GM12878 (cell line): ENCODE data around the gene CFAP90. TPM values are rescaled to one million over a fixed set of nuclear protein-coding genes. Genes with fewer than 3 reads are reported as not detected.

Experiments
- ATAC-seq: fragments of 200-7000 bp; cut with Tn5 transposase; 3 replicates; pipeline ENCODE4 v1.9.1; 2020; ENCODE audit warnings: mild to moderate bottlenecking, moderate library complexity
- BruUV-seq: library from RNA; stranded (reverse); fragments of 400-500 nt; replicated peaks from 2 replicates; lab custom pipeline; 2021; lab: Mats Ljungman, UMichigan
- CTCF ChIA-PET: fragments of 300-600 bp; sonication (Branson Sonifier 250); formaldehyde crosslinking; extraction: SDS; loops from one replicate; lab custom pipeline; 2021; ENCODE audit warnings: inconsistent platforms; lab: Yijun Ruan, JAX
- POLR2A ChIA-PET: fragments of 350-600 bp; formaldehyde crosslinking; extraction: SDS; loops from one replicate; lab custom pipeline; 2021; ENCODE audit warnings: inconsistent platforms; lab: Charles Lee
- RAD21 ChIA-PET: fragments of 300-600 bp; sonication (Branson Sonifier 250); formaldehyde crosslinking; loops from one replicate; lab custom pipeline; 2023; ENCODE audit warnings: antibody characterized with exemption; ENCODE audit not compliant: unreplicated experiment; lab: Charles Lee
- SMC1A ChIA-PET: fragments of 300-600 bp; sonication (Branson Sonifier 250); formaldehyde crosslinking; loops from one replicate; lab custom pipeline; 2023; ENCODE audit not compliant: unreplicated experiment, uncharacterized antibody; lab: Charles Lee
- DNase-seq: peaks from one replicate; pipeline ENCODE4 v3.0.0-alpha.2; 2011; ENCODE audit warnings: low read depth, low spot score
- FAIRE-seq: peaks from 3 replicates; lab custom pipeline; 2011; peaks lifted over from hg19 to GRCh38; lab: Jason Lieb, UNC
- H2AFZ ChIP-seq: 2 replicates; pipeline ENCODE4 v1.6.0; 2011; ENCODE audit warnings: low read depth, low read length, control low read depth; ENCODE audit not compliant: control insufficient read depth
- H3K27ac ChIP-seq: 2 replicates; pipeline ENCODE4 v1.5.1; 2011; ENCODE audit warnings: control low read depth; ENCODE audit not compliant: control insufficient read depth, insufficient read depth
- H3K27me3 ChIP-seq, 2 experiments: replicated peaks in 1 of 2; 2 replicates each; pipeline versions ENCODE4 v1.6.0 to v1.6.1; 2011; ENCODE audit warnings: low read length in 1 of 2; ENCODE audit not compliant: control insufficient read depth in 2 of 2, insufficient read depth in 2 of 2
- H3K36me3 ChIP-seq, 2 experiments: 2 replicates each; pipeline ENCODE4 v1.5.1; 2011; ENCODE audit warnings: low read length in 1 of 2; ENCODE audit not compliant: control insufficient read depth in 2 of 2, insufficient read depth in 2 of 2
- H3K4me1 ChIP-seq: 2 replicates; pipeline ENCODE4 v1.6.1; 2011; ENCODE audit warnings: mild to moderate bottlenecking, low read length, moderate library complexity, mixed read lengths; ENCODE audit not compliant: control insufficient read depth, insufficient read depth
- H3K4me2 ChIP-seq: 2 replicates; pipeline ENCODE4 v1.6.0; 2011; ENCODE audit warnings: control low read depth; ENCODE audit not compliant: control insufficient read depth, insufficient read depth
- H3K4me3 ChIP-seq: fragments of 200-600 bp; sonication (generic); 2 replicates; pipeline ENCODE4 v1.5.1; 2016
- H3K79me2 ChIP-seq: 2 replicates; pipeline ENCODE4 v1.6.0; 2011; ENCODE audit warnings: low read length; ENCODE audit not compliant: control insufficient read depth, insufficient read depth
- H3K9ac ChIP-seq: 2 replicates; pipeline ENCODE4 v1.8.0; 2011; ENCODE audit warnings: low read length, control low read depth, mixed read lengths; ENCODE audit not compliant: control insufficient read depth, insufficient read depth
- H3K9me3 ChIP-seq: replicated peaks from 3 replicates; pipeline ENCODE4 v1.5.1; 2011; ENCODE audit warnings: mild to moderate bottlenecking, low read length; ENCODE audit not compliant: control insufficient read depth, insufficient read depth
- H4K20me1 ChIP-seq: 2 replicates; pipeline ENCODE4 v1.6.0; 2011; ENCODE audit not compliant: control insufficient read depth, insufficient read depth
- ATF7 ChIP-seq: fragments of 450-650 bp; IDR thresholded peaks from 2 replicates; pipeline ENCODE4 v1.6.1; 2016; ENCODE audit warnings: low read depth, mild to moderate bottlenecking
- BHLHE40 ChIP-seq, 2 experiments: fragments of 450-650 bp in 1 of 2; IDR thresholded peaks; 2 replicates each; pipeline ENCODE4 v1.6.1; 2011 to 2017; ENCODE audit warnings: low read depth in 2 of 2, borderline replicate concordance in 1 of 2, improper control_type of control experiment in 1 of 2, low read length in 1 of 2, mild to moderate bottlenecking in 1 of 2
- CEBPZ ChIP-seq: fragments of 150-350 bp; IDR thresholded peaks from 2 replicates; pipeline ENCODE4 v1.6.1; 2016; ENCODE audit warnings: low read depth, low read length
- E4F1 ChIP-seq: fragments of 450-650 bp; IDR thresholded peaks from 2 replicates; pipeline ENCODE4 v1.6.1; 2018; ENCODE audit warnings: borderline replicate concordance, mild to moderate bottlenecking; ENCODE audit not compliant: partially characterized antibody
- EED ChIP-seq: sonication (generic); IDR thresholded peaks from 2 replicates; pipeline ENCODE4 v1.6.1; 2016; ENCODE audit warnings: antibody characterized with exemption, low read depth
- IRF3 ChIP-seq: fragments of 450-650 bp; IDR thresholded peaks from 2 replicates; pipeline ENCODE4 v1.6.1; 2014; ENCODE audit warnings: mild to moderate bottlenecking
- MAX ChIP-seq: IDR thresholded peaks from 2 replicates; pipeline ENCODE4 v1.6.1; 2012; ENCODE audit warnings: low read depth, low read length, improper control_type of control experiment
- MEF2A ChIP-seq: IDR thresholded peaks from 2 replicates; pipeline ENCODE4 v1.6.1; 2011; ENCODE audit warnings: low read depth, mild to moderate bottlenecking, low read length, moderate library complexity; ENCODE audit not compliant: insufficient read depth
- NFYA ChIP-seq: IDR thresholded peaks from 2 replicates; pipeline ENCODE4 v1.6.1; 2011; ENCODE audit warnings: low read depth, mild to moderate bottlenecking, low read length, improper control_type of control experiment, borderline replicate concordance
- PML ChIP-seq: IDR thresholded peaks from 2 replicates; pipeline ENCODE4 v1.6.1; 2012; ENCODE audit warnings: low read length, inconsistent platforms
- RAD21 ChIP-seq: IDR thresholded peaks from 2 replicates; pipeline ENCODE4 v1.6.1; 2011; ENCODE audit warnings: mild to moderate bottlenecking, low read depth, low read length, moderate library complexity; ENCODE audit not compliant: insufficient read depth
- SREBF1 ChIP-seq: IDR thresholded peaks from 2 replicates; pipeline ENCODE4 v1.6.1; 2012; ENCODE audit warnings: mild to moderate bottlenecking, low read length
- STAT3 ChIP-seq: IDR thresholded peaks from 2 replicates; pipeline ENCODE4 v1.6.1; 2011; ENCODE audit warnings: low read depth, low read length, improper control_type of control experiment
- ZBTB4 ChIP-seq: fragments of 450-650 bp; formaldehyde crosslinking; IDR thresholded peaks from 2 replicates; pipeline ENCODE4 v1.4.0; 2022; ENCODE audit warnings: mild to moderate bottlenecking, moderate library complexity
- WGBS: methylation state at CpG from one replicate; pipeline ENCODE4 v1.1.6; 2016; ENCODE audit warnings: low lambda C conversion rate; ENCODE audit not compliant: insufficient replicate concordance, insufficient coverage; ENCODE audit errors: missing lambda C conversion rate; 5-methylcytosine and 5-hydroxymethylcytosine counted together
- in situ Hi-C: fragments of 300-500 bp; cut with MboI; formaldehyde crosslinking; loops from 9 replicates; pipeline ENCODE4 v1.14.3; 2018; ENCODE audit warnings: mixed read lengths
- intact Hi-C: fragments of 100-400 bp; cut with micrococcal nuclease; formaldehyde crosslinking; loops from one replicate; pipeline ENCODE4 v1.14.2; 2022; ENCODE audit not compliant: unreplicated experiment
- polyA plus RNA-seq, 11 experiments: library from polyadenylated mRNA; depleted of rRNA in 4 of 11; unstranded in 6 of 11; stranded (reverse) in 5 of 11; fragments of >200 nt; fragmentation: Nextera tagmentation in 4 of 11; fragmentation: Illumina TruSeq in 1 of 11; extraction: Ambion mirVana in 4 of 11; extraction: Trizol in 1 of 11; gene quantifications; 1 replicate in 1 of 11; 2 replicates in 10 of 11; pipeline versions ENCODE4 v1.2.1 to v1.2.3, GENCODE V29; 2011 to 2016; ENCODE audit warnings: inconsistent platforms in 2 of 11, missing spikeins in 2 of 11, low read depth in 1 of 11
- total RNA-seq, 4 experiments: library from RNA; depleted of rRNA in 3 of 4; stranded (reverse); fragments of >200 nt in 3 of 4; fragmentation: Illumina TruSeq in 1 of 4; extraction: Trizol in 1 of 4; gene quantifications; 2 replicates each; pipeline versions ENCODE4 v1.2.1 to v1.2.3, GENCODE V29; 2013 to 2021

Gene CFAP90
- total and polyA plus RNA-seq, 10 of the 15 experiments (the other 5 are each of a cell fraction or from before 2014, with no cell fraction given): not detected

GRCh38 chr5:7813576-7813975 is 37.4 kb downstream of the CFAP90 start:
- Histone ChIP-seq H3K9me3 (no peaks in the 10 kb centered on the region; the same call in 2 of the 3 replicates), H4K20me1 (no peaks in the 10 kb centered on the region), H3K4me2 (no peak overlapping the region), H2AFZ (no peak overlapping the region), H3K27me3 (no peaks in the 10 kb centered on the region), H3K27ac (no peak overlapping the region), H3K9ac (no peak overlapping the region), H3K36me3 (no peaks in the 10 kb centered on the region), H3K79me2 (no peaks in the 10 kb centered on the region), H3K4me1 (peaks cover 5% of the 10 kb centered on the region), H3K4me3 (no peak overlapping the region)
- in situ Hi-C loops (no loop called here), intact Hi-C loops (no loop called here)
- DNase-seq: no peak
- no peak for ATAC-seq
- CTCF ChIA-PET: interaction anchor here (1.1 to 5.3 kb wide), 6 partner anchors 8 to 554 kb away, joined by 3 to 39 read pairs (median 6); no protein-coding TSS in a partner anchor
- WGBS: 77% methylated on average over 3 of the region's 3 CpGs
- no peak for TF ChIP-seq PML
- no peak for TF ChIP-seq MEF2A
- TF ChIP-seq EED: no peak
- TF ChIP-seq STAT3: no peak
- TF ChIP-seq BHLHE40 (IDR thresholded peaks at IDR 0.05; ENCODE audit: borderline replicate concordance in 1 of 2, low read depth in 2 of 2, low read length in 1 of 2): no peak
- TF ChIP-seq MAX: no peak
- no peak for TF ChIP-seq IRF3
- TF ChIP-seq E4F1: no peak
- no peak for TF ChIP-seq ZBTB4
- TF ChIP-seq SREBF1: no peak
- no peak for TF ChIP-seq NFYA
- TF ChIP-seq RAD21: no peak
- no peak for TF ChIP-seq ATF7
- TF ChIP-seq CEBPZ: no peak
- no TSS peak for BruUV-seq
- POLR2A ChIA-PET: no interaction called here
- no peak for FAIRE-seq
- SMC1A ChIA-PET: interaction anchor here (1.1 to 1.7 kb wide), 7 partner anchors 9 to 68 kb away, joined by 3 to 7 read pairs (median 3); no protein-coding TSS in a partner anchor
- RAD21 ChIA-PET: interaction anchor here (4.9 kb wide), 1 partner anchor 19 kb away, joined by 32 read pairs; no protein-coding TSS in a partner anchor
